HFFc6 (cell line): ENCODE results near the gene PANX2. TPM values are rescaled to one million over a fixed set of nuclear protein-coding genes. Genes with fewer than 3 reads are reported as not detected.
A peak's percentile ranks its signal among the peaks of the same experiment; 100 is the strongest.

Experiments
- DNase-seq: peaks from one replicate; pipeline ENCODE4 v3.0.0-alpha.2; 2018
- H3K27ac Mint-ChIP-seq: 2 replicates; pipeline ENCODE4 v1.8.0; 2020; ENCODE audit warnings: mild to moderate bottlenecking, mixed read lengths
- H3K27me3 Mint-ChIP-seq: 2 replicates; pipeline ENCODE4 v1.8.0; 2021; ENCODE audit warnings: mild to moderate bottlenecking, moderate library complexity, mixed read lengths; ENCODE audit not compliant: insufficient read depth
- H3K36me3 Mint-ChIP-seq: 2 replicates; pipeline ENCODE4 v1.8.0; 2021; ENCODE audit warnings: low read depth, mixed read lengths
- H3K4me1 Mint-ChIP-seq: 2 replicates; pipeline ENCODE4 v1.8.0; 2020; ENCODE audit warnings: low read depth, mixed read lengths
- H3K4me3 Mint-ChIP-seq: 2 replicates; pipeline ENCODE4 v1.8.0; 2020; ENCODE audit warnings: mild to moderate bottlenecking, moderate library complexity, mixed read lengths
- H3K9me3 Mint-ChIP-seq: 2 replicates; pipeline ENCODE4 v1.8.0; 2020; ENCODE audit warnings: mild to moderate bottlenecking, mixed read lengths
- total RNA-seq, 6 experiments: library from RNA; stranded (reverse); fragmentation: NEBNext Ultra II Directional; extraction: Animal tissue kit (Norgen Biotek cat#: 25700); gene quantifications; 2 replicates in 1 of 6; 3 replicates in 5 of 6; pipeline ENCODE4 v1.2.3, GENCODE V29; 2021
- TF ChIP-seq, protein P1 (sequence below): fragments of 200-600 bp; sonication (generic); IDR thresholded peaks from 2 replicates; pipeline ENCODE4 v1.5.0; 2021; ENCODE audit warnings: antibody characterized with exemption, mild to moderate bottlenecking

Gene PANX2
- total RNA-seq, 6 experiments from 2014 or later, result 1.2 to 2.3 (median 1.3) TPM

- DNase-seq, result no peak
- no peak overlapping the region for H3K27ac Mint-ChIP-seq
- TF ChIP-seq, protein P1, sequence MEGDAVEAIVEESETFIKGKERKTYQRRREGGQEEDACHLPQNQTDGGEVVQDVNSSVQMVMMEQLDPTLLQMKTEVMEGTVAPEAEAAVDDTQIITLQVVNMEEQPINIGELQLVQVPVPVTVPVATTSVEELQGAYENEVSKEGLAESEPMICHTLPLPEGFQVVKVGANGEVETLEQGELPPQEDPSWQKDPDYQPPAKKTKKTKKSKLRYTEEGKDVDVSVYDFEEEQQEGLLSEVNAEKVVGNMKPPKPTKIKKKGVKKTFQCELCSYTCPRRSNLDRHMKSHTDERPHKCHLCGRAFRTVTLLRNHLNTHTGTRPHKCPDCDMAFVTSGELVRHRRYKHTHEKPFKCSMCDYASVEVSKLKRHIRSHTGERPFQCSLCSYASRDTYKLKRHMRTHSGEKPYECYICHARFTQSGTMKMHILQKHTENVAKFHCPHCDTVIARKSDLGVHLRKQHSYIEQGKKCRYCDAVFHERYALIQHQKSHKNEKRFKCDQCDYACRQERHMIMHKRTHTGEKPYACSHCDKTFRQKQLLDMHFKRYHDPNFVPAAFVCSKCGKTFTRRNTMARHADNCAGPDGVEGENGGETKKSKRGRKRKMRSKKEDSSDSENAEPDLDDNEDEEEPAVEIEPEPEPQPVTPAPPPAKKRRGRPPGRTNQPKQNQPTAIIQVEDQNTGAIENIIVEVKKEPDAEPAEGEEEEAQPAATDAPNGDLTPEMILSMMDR, result no peak
- H3K36me3 Mint-ChIP-seq, result no peaks in the 10 kb centered on the region
- peaks cover 26% of the 10 kb centered on the region for H3K27me3 Mint-ChIP-seq
- H3K4me1 Mint-ChIP-seq, result no peaks in the 10 kb centered on the region
- no peak overlapping the region for H3K4me3 Mint-ChIP-seq
- no peaks in the 10 kb centered on the region for H3K9me3 Mint-ChIP-seq
These were observed 673 bp upstream of the PANX2 start for GRCh38 chr22:50169774-50170341.

DNA sequence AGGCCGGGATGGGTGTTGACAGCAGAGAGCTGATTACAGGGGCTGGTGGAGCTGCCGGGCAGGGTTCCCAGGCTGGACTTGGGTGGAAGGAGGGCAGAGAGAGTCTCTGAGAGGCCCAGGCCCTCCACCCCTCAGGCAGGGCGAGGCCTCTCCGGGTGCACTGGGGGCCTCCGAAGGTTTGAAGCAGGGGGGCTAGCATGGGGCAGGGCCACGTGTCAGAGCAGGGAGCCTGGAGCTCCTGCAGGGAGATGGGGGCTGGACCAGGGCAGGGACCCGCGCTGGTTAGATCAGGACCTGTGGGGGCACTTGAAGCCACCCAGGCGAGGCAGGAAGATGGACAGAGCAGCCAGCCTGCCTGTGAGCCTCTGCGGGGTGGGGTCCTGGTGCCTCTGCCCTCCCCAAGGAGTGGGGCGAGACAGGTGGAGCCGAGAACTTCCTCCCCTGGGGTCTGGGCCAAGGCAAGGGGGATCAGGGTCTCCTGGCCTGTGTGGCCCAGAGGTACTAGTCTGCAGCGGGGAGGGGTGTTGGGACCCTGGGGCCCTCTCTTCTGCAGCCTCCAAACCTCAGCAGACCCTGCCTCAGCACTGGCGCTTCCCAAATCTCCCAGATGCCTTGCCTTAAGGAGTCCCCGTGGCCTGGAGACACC, 911 bp downstream of the PANX2 start:
- Mint-ChIP-seq H3K9me3 (no peaks in the 10 kb centered on the region), H3K27me3 (peaks cover 28% of the 10 kb centered on the region), H3K4me3 (peak overlapping the region; percentile 76), H3K36me3 (no peaks in the 10 kb centered on the region), H3K4me1 (no peaks in the 10 kb centered on the region), H3K27ac (peak overlapping the region; percentile 49; the same call in 1 of the 2 replicates)
- no peak for DNase-seq
- TF ChIP-seq, protein P1, result no peak

DNA sequence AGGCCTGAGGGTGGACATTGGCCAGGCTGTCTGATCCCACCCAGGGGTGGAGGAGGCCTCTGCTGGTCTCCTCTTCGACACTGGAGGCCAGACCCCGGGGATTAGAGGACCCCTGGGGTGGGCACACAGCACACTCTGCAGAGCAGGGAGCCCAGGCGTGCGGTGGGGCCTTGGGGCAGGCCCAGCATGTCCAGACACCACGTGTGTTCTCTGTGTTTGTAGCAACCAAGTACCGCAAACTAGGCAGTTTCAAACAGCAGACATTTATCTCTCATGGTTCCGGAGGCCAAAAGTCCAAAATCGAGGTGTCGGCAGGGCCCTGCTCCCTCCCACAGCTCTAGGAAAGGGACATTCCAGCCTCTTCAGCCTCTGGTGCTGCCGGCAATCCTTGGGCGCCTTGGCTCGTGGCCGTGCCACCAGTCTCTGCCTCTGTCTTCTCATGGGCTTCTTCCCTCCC, 1.5 kb downstream of the PANX2 start:
- Mint-ChIP-seq H3K9me3 (no peaks in the 10 kb centered on the region), H3K27ac (no peak overlapping the region), H3K4me1 (no peaks in the 10 kb centered on the region), H3K27me3 (peaks cover 28% of the 10 kb centered on the region), H3K4me3 (no peak overlapping the region), H3K36me3 (no peaks in the 10 kb centered on the region)
- TF ChIP-seq, protein P1, result no peak
- DNase-seq, result no peak

GRCh38 chr22:50173311-50173982, 2.9 kb downstream of the PANX2 start:
- DNase-seq, result no peak
- TF ChIP-seq, protein P1, result no peak
- H3K4me1 Mint-ChIP-seq, result no peaks in the 10 kb centered on the region
- H3K36me3 Mint-ChIP-seq, result no peaks in the 10 kb centered on the region
- H3K9me3 Mint-ChIP-seq, result no peaks in the 10 kb centered on the region
- H3K4me3 Mint-ChIP-seq, result no peak overlapping the region
- no peak overlapping the region for H3K27ac Mint-ChIP-seq
- H3K27me3 Mint-ChIP-seq, result peaks cover 25% of the 10 kb centered on the region

- Mint-ChIP-seq H3K36me3 (no peaks in the 10 kb centered on the region), H3K27ac (no peak overlapping the region), H3K27me3 (peaks cover 20% of the 10 kb centered on the region), H3K4me3 (no peak overlapping the region), H3K4me1 (no peaks in the 10 kb centered on the region), H3K9me3 (no peaks in the 10 kb centered on the region)
- DNase-seq, result no peak
- TF ChIP-seq, protein P1, result no peak
These were observed 3.4 kb downstream of the PANX2 start for GRCh38 chr22:50173983-50174355.
